GM21786 (cell line): ENCODE measurements around the gene DTL.

Experiments used
- ATAC-seq: cut with Tn5 transposase; IDR thresholded peaks from one replicate; pipeline ENCODE4 v1.9.1; 2021; ENCODE audit not compliant: unreplicated experiment

Gene DTL

DNA sequence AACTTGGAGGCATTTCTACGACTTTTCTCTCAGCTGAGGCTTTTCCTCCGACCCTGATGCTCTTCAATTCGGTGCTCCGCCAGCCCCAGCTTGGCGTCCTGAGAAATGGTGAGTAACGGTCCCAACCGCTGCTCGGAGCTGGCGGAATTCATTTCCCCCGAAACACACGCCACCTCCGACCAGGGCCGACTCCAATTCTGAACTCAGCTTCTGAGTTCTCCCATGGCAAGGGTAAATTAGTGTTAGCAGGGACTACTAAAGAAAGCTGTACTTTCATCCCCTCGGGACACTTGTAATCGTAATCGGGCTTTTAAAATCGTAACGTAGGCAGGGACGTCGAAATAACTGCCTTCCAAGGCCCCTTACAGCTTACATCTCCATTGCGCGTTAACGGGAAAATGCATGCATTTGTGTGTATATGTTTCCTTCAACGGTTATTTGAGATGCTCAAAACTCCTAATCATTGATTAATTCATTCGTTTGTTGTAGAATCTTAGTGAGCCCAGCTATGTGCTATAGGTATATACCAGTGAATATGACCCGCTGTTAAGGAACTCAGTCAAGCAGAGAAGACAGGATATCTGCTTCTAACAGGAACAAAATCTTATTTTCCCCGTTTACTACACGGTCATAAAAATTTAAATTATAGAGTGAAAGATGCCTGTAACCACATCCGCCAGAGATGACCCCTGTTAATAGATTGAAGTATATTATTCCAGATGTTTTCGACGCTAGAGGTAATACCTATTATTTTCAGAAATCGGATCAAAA is 472 bp downstream of the DTL start:
- no peak for ATAC-seq

DNA sequence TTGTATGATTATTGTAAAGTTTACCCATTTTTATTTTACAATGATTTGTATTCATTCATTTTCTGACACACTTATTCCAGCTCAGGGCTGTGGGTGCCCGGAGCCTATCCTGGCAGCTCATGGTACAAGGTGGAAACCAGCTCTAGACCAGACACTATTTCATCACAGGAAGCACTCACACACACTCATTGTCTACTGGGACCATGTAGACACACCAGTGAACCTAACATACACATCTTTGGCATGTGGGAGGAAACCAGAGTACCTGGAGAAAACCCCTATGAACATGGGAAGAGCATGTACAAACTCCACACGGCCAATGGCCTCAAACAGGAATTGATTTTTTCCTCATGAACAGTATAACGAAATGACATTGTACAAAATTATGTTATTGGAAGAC is 2.4 kb downstream of the DTL start:
- ATAC-seq, result no peak

- no peak for ATAC-seq
Observed at GRCh38 chr1:212039622-212040021, 4.1 kb downstream of the DTL start.

DNA sequence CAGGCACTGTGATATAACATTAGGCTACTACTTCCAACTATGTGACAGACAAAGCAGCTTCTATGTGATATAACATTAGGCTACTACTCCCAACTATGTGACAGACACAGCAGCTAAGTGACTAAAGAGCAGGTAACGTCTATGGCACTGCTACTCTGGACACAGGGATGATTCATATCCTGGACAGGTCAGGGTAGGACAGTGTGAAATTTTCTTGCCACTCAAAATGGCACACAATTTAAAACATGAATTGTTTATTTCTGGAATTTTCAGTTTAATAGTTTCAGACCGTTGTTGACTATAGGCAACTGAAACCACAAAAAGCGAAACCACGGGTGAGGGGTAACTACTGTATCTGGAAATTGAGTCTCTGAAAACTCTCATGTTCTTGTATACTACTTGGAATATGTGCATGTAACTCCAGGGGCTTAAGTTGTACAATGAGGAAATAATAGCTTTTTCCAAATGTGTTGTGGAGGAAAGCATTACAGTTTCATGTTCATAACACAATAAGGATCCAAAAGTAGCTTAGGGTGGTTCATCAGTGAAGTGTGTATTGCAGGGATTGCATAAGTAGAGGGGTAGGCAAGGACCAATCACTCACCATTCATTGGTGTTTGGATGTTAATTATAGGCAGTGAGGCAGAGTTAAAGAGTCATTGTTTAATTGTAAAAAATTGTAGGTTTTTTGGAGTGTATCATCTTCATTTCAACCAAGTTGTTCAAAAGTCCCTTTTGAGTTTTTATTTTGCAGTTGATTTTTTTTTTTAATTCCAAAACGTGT is 5.3 kb downstream of the DTL start:
- ATAC-seq, result no peak

DNA sequence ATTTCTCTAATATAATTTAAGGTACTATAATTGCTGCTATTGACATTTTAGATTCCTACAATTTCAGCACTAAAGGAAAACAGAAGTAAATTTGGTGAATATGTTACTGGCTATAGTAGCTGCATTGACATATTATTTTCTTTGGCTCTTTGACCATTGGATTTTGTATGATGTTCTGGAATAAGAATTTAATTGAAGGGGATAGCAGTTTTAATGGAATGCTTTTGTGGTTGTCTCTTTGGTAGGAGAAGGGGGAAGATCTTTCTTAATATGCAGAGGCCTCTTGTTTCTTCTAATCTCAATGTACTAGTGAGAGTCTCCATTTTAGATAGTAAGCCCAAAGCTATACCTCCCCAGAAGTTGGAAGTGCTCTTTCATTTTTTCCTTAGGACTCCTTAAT is 6.9 kb downstream of the DTL start:
- ATAC-seq, result no peak

GRCh38 chr1:212044851-212045250 is 9.3 kb downstream of the DTL start:
- no peak for ATAC-seq

GRCh38 chr1:212045981-212046380 is 10.4 kb downstream of the DTL start:
- ATAC-seq, result no peak

GRCh38 chr1:212053993-212054392 is 18.4 kb downstream of the DTL start:
- ATAC-seq, result no peak

DNA sequence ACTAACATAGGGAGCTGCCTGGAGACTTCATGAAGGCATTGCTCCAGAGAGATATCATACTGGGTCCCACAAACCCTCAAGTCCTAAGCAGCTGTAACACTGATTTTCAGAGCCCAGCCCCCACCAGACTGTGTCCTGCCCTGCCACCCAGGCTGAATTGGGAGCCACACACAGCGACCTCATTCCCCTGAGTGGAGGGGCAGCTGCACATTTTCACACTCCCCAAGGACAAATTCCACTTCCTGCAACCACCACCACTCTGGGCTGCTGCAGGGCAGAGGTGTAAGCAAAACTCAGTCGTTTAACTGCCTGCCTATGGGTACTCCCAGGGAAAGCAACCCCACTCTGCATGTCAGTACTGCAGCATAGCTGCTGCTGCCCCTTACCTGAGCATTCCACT is 19.8 kb downstream of the DTL start:
- no peak for ATAC-seq

DNA sequence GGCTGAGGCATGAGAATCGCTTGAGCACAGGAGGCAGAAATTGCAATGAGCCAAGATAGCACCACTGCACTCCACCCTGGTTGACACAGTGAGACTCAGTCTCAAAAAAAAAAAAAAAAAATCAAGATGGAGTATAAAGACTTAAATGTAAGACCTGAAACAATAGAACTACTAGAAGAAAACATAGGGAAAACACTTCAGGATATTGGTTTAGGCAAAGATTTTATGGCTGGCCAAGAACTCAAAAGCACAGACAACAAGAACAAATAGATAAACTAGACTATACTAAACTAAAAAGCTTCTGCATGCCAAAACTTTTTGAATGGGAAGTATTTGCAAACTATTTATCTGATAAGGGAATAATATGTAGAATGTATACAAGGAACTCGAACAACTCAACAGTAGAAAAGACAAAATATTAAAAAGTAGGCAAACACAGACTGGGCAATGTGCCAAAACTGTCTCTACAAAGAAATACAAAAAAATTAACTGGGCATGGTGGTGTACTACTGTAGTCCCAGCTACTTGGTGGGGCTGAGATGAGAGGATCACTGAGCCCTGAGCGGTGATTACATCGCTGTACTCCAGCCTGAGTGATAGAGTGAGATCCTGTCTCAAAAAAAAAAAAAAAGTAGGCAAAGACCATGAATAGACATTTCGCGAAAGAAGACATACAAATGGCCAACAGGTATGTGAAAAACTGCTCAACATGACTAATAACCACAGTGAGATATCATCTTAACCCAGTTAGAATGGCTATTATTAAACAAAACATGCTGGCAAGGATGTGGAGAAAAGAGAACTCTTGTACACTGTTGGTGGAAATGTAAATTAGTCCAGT is 25.3 kb downstream of the DTL start:
- no peak for ATAC-seq

DNA sequence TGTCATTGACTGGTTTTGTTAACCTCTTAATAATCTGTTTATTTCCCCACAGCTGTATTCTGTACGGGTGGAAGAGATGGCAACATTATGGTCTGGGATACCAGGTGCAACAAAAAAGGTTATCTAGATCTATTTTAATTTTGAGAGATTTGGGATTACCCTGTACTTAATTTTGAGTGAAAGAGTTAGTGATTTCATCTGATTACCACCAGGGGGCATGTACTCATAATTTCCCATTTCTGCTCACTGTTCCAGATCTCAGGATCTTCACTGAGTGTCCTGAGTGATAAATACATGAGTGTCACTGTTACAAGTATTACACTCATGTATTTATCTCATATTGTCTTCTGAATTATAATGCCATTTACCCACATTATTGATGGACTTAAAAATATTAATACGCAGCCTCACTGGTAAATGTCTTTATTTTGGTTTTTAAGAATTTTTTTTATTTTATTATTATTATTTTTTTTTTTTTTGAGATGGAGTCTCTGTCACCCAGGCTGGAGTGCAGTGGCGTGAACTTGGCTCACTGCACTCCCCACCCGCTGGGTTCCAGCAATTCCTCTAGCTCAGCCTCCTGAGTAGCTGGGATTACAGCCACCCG is 27.4 kb downstream of the DTL start:
- no peak for ATAC-seq

GRCh38 chr1:212067787-212068186 is 32.2 kb downstream of the DTL start:
- ATAC-seq, result no peak

DNA sequence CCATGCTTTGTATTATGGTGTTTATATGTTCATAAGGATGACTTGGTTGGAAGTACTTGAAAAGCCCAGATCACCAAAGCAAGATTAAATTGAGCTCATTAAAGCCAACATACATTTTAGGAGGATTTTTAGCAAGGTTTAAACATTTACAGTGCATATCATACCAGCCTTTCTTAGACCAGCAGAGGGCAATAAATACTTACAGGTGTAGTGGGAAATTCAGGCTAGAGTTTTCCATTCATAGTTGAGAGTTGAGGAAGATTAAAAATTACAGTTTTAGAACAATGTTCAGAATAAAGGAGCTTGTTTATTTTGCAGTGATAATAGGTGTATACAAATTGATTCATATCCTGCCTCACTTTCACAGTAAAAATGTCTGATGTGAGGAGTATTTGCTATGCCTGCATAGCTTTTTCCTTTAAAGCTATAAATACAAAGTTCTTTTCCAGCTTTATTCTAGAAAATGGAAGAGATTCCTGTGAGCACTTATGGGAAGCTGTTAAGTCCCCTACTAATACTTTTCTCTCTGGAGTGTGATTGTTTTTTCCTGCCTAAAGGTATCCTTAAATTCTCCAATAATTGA is 35.3 kb downstream of the DTL start:
- ATAC-seq, result no peak

- no peak for ATAC-seq
Observed at GRCh38 chr1:212072047-212072446, 36.5 kb downstream of the DTL start.

GRCh38 chr1:212073490-212073889 is 37.9 kb downstream of the DTL start:
- no peak for ATAC-seq

GRCh38 chr1:212074313-212074712 is 38.8 kb downstream of the DTL start:
- ATAC-seq, result no peak

GRCh38 chr1:212074856-212075255 is 39.3 kb downstream of the DTL start:
- ATAC-seq, result no peak

DNA sequence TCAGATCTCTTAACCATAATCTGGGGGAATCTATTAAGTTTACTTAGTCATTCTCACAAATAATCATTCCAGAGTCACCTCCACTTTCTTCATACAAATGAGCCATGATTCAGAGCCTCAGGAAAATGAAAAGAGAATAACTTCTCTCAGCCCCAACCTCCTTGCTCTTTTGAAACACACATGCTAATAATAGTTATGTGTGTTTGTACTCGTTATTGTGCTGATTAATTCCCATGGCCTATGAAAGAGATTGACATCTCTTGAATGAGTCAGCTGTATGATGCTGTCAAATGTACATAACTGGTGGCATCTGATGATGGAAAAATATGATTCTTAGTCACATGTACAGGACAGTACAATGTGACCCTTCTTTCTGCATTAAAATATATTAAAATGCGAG is 41.5 kb downstream of the DTL start:
- ATAC-seq, result no peak

DNA sequence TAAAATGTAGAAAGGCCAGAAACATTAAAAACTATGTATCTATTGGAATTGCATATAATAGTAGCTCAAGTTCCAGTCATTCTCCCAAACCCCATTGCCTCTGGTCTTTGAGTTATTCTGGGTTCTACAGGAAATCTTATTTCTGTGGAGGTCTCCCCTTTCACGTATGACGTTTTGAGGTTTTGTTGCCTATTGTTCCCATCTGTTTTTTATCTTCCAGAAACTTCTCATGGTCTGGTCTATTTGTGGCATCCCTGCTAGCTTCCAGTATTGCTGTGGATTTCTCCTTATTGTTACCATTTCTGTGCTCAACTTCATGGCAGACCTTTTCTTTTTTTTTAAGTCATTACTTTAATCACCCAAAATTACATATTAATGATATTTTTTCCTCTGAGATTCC is 43.3 kb downstream of the DTL start:
- no peak for ATAC-seq

- no peak for ATAC-seq
Observed at GRCh38 chr1:212082765-212083406, 47.3 kb downstream of the DTL start.
